Esophagus squamous epithelium (tissue), 4 donors: ENCODE data around the gene WWOX.

Experiments
- CTCF ChIP-seq, 6 experiments: fragments of 450-650 bp in 4 of 6; fragments of 200-600 bp in 2 of 6; sonication (generic) in 2 of 6; IDR thresholded peaks; one replicate each; pipeline ENCODE4 v1.5.1; 2016 to 2019; ENCODE audit warnings: antibody characterized with exemption in 6 of 6, mild to moderate bottlenecking in 4 of 6, moderate library complexity in 4 of 6
- POLR2A ChIP-seq, 4 donors: fragments of 450-650 bp; IDR thresholded peaks; one replicate each; pipeline ENCODE4 v1.6.1; 2017; ENCODE audit warnings: antibody characterized with exemption in 4 of 4, mild to moderate bottlenecking in 4 of 4, moderate library complexity in 3 of 4

- TF ChIP-seq CTCF (IDR thresholded peaks at IDR 0.05) (peak; percentile 25 to 65 (median 36)), POLR2A (IDR thresholded peaks at IDR 0.05) (no peak)
Measured at GRCh38 chr16:78925083-78925767, 825.8 kb downstream of the WWOX start.
